Neural progenitor cell (in vitro differentiated cells): ENCODE data around the gene RBM39. TPM values are rescaled to one million over a fixed set of nuclear protein-coding genes. Genes with fewer than 3 reads are reported as not detected.

Experiments used
- DNase-seq: peaks from one replicate; pipeline ENCODE4 v3.0.0-alpha.2; 2016; ENCODE audit warnings: low spot score
- H2AFZ ChIP-seq: fragments of 200-600 bp; sonication (generic); replicated peaks from 2 replicates; pipeline ENCODE4 v1.6.1; 2016; ENCODE audit warnings: antibody characterized with exemption
- H3F3A ChIP-seq: fragments of 200-600 bp; sonication (generic); 2 replicates; pipeline ENCODE4 v1.6.1; 2016; ENCODE audit warnings: antibody characterized with exemption, low read depth
- H3K27ac ChIP-seq: fragments of 200-600 bp; sonication (generic); 2 replicates; pipeline ENCODE4 v1.5.1; 2016; ENCODE audit warnings: mild to moderate bottlenecking
- H3K27me3 ChIP-seq: fragments of 200-600 bp; sonication (generic); 2 replicates; pipeline ENCODE4 v1.6.1; 2016; ENCODE audit warnings: mild to moderate bottlenecking, moderate library complexity
- H3K36me3 ChIP-seq: fragments of 200-600 bp; sonication (generic); 2 replicates; pipeline ENCODE4 v1.5.1; 2016
- H3K4me1 ChIP-seq: fragments of 200-600 bp; sonication (generic); 2 replicates; pipeline ENCODE4 v1.6.1; 2016; ENCODE audit warnings: mixed run types
- H3K4me2 ChIP-seq: fragments of 200-600 bp; sonication (generic); 2 replicates; pipeline ENCODE4 v1.6.1; 2016
- H3K4me3 ChIP-seq: fragments of 200-600 bp; sonication (generic); 2 replicates; pipeline ENCODE4 v1.5.1; 2016
- H3K79me2 ChIP-seq: fragments of 200-600 bp; sonication (generic); 2 replicates; pipeline ENCODE4 v1.6.1; 2016; ENCODE audit warnings: low read depth
- H3K9ac ChIP-seq: fragments of 200-600 bp; sonication (generic); 2 replicates; pipeline ENCODE4 v1.6.1; 2016
- H3K9me3 ChIP-seq: fragments of 200-600 bp; sonication (generic); 2 replicates; pipeline ENCODE4 v1.5.1; 2016; ENCODE audit warnings: low read depth
- H4K20me1 ChIP-seq: fragments of 200-600 bp; sonication (generic); 2 replicates; pipeline ENCODE4 v1.6.1; 2016; ENCODE audit warnings: low read depth
- H3K27ac Mint-ChIP-seq: 3 replicates; pipeline ENCODE4 v1.8.0; 2021; ENCODE audit warnings: mixed read lengths
- H3K27me3 Mint-ChIP-seq: 2 replicates; pipeline ENCODE4 v1.8.0; 2022; ENCODE audit warnings: low read depth, mild to moderate bottlenecking, inconsistent platforms, moderate library complexity, mixed read lengths; ENCODE audit not compliant: insufficient read depth
- H3K36me3 Mint-ChIP-seq: 3 replicates; pipeline ENCODE4 v1.8.0; 2021; ENCODE audit warnings: mixed read lengths
- H3K4me1 Mint-ChIP-seq: 3 replicates; pipeline ENCODE4 v1.8.0; 2021; ENCODE audit warnings: mixed read lengths
- H3K4me3 Mint-ChIP-seq: 3 replicates; pipeline ENCODE4 v1.8.0; 2021; ENCODE audit warnings: mild to moderate bottlenecking, moderate library complexity, mixed read lengths
- H3K9me3 Mint-ChIP-seq: 3 replicates; pipeline ENCODE4 v1.8.0; 2020; ENCODE audit warnings: mixed read lengths
- CTCF ChIP-seq: fragments of 200-600 bp; sonication (generic); IDR thresholded peaks from 2 replicates; pipeline ENCODE4 v1.5.1; 2017; ENCODE audit warnings: antibody characterized with exemption, mild to moderate bottlenecking
- EZH2 ChIP-seq: fragments of 200-600 bp; sonication (generic); IDR thresholded peaks from 2 replicates; pipeline ENCODE4 v1.6.1; 2017; ENCODE audit warnings: antibody characterized with exemption, mild to moderate bottlenecking, moderate library complexity
- EZH2phosphoT487 ChIP-seq: fragments of 200-600 bp; sonication (generic); IDR thresholded peaks from 2 replicates; pipeline ENCODE4 v1.6.1; 2017; ENCODE audit warnings: antibody characterized with exemption
- total RNA-seq: library from RNA; depleted of rRNA; stranded (reverse); fragments of >200 nt; gene quantifications from 2 replicates; pipeline ENCODE4 v1.2.3, GENCODE V29; 2015; ENCODE audit warnings: low replicate concordance

The RBM39 gene
- total RNA-seq, 1 donor from 2014 or later = 555 TPM

DNA sequence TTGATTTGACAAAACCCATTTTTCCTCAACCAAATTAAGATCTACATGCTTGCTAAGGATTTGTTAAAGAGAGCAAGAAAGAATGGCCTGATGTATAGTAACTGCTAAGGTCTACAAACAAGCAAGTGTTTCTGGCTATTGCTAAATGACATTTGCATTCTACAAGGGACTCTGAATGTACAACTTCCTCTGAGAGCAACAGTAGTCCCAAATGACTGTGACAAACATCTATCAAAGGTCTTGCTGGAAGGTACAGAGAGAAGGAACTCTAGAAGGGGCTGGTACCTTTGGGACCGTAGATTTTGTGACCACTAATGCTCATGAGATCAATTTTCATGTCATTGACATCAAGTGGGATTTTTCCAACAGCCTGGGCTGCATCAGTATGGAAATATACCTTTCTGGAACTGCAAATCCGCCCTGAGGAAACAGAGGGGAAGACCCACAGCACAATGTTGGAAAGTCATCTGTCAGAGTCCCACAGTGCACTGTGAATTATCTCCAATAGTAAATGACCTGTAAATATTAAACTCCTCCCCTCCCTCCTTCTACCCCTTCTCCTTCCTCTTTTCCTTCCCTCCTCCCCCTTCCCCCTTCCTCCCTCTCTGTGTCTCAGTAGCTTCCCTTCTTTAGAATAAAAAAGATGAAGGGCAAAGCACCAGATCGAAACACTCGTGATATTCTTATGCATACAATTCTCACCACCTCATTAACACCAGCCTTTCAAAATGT is 61.4 kb downstream of the RBM39 start:
- Mint-ChIP-seq H3K36me3 (peaks cover 4% of the 10 kb centered on the region), H3K9me3 (no peaks in the 10 kb centered on the region), H3K4me1 (peaks cover 3% of the 10 kb centered on the region), H3K27ac (no peak overlapping the region), H3K27me3 (no peaks in the 10 kb centered on the region), H3K4me3 (no peak overlapping the region)
- DNase-seq = no peak
- TF ChIP-seq EZH2phosphoT487 = no peak
- no peak for TF ChIP-seq CTCF
- TF ChIP-seq EZH2 = no peak
- Histone ChIP-seq H4K20me1 (no peaks in the 10 kb centered on the region), H3K36me3 (no peaks in the 10 kb centered on the region), H3K27ac (no peak overlapping the region), H3F3A (no peaks in the 10 kb centered on the region), H3K4me2 (no peak overlapping the region), H3K4me3 (no peak overlapping the region), H3K9me3 (no peaks in the 10 kb centered on the region), H3K27me3 (no peaks in the 10 kb centered on the region), H2AFZ (no peak overlapping the region), H3K79me2 (no peaks in the 10 kb centered on the region), H3K4me1 (no peaks in the 10 kb centered on the region), H3K9ac (no peak overlapping the region)

- peak overlapping the region; percentile 66 for H3K27ac Mint-ChIP-seq
- Histone ChIP-seq H3K9me3 (no peaks in the 10 kb centered on the region), H3K36me3 (no peaks in the 10 kb centered on the region), H3F3A (no peaks in the 10 kb centered on the region), H3K4me2 (no peak overlapping the region), H3K9ac (no peak overlapping the region), H2AFZ (no peak overlapping the region), H3K4me3 (no peak overlapping the region), H3K27me3 (no peaks in the 10 kb centered on the region), H3K4me1 (no peaks in the 10 kb centered on the region), H3K27ac (no peak overlapping the region), H4K20me1 (no peaks in the 10 kb centered on the region), H3K79me2 (no peaks in the 10 kb centered on the region)
- no peak overlapping the region for H3K4me3 Mint-ChIP-seq
- H3K4me1 Mint-ChIP-seq = no peaks in the 10 kb centered on the region
- H3K9me3 Mint-ChIP-seq = no peaks in the 10 kb centered on the region
- DNase-seq = no peak
- no peaks in the 10 kb centered on the region for H3K27me3 Mint-ChIP-seq
- TF ChIP-seq EZH2 (no peak), EZH2phosphoT487 (no peak), CTCF (no peak)
- peaks cover 17% of the 10 kb centered on the region for H3K36me3 Mint-ChIP-seq
These were observed 67.1 kb downstream of the RBM39 start for GRCh38 chr20:35674921-35675320.

- TF ChIP-seq EZH2phosphoT487 = no peak
- no peak for TF ChIP-seq CTCF
- no peak for TF ChIP-seq EZH2
- no peak overlapping the region for H3K27ac Mint-ChIP-seq
- H3K27me3 ChIP-seq = no peaks in the 10 kb centered on the region
- peaks cover 20% of the 10 kb centered on the region for H3K36me3 Mint-ChIP-seq
- H3K4me1 ChIP-seq = no peaks in the 10 kb centered on the region
- no peak overlapping the region for H3K4me2 ChIP-seq
- DNase-seq = no peak
- no peaks in the 10 kb centered on the region for H3K79me2 ChIP-seq
- H3K27me3 Mint-ChIP-seq = no peaks in the 10 kb centered on the region
- no peak overlapping the region for H3K4me3 ChIP-seq
- no peaks in the 10 kb centered on the region for H3F3A ChIP-seq
- no peak overlapping the region for H3K27ac ChIP-seq
- no peak overlapping the region for H3K4me3 Mint-ChIP-seq
- no peaks in the 10 kb centered on the region for H3K9me3 ChIP-seq
- no peaks in the 10 kb centered on the region for H4K20me1 ChIP-seq
- H2AFZ ChIP-seq = no peak overlapping the region
- H3K9me3 Mint-ChIP-seq = no peaks in the 10 kb centered on the region
- H3K9ac ChIP-seq = no peak overlapping the region
- H3K36me3 ChIP-seq = no peaks in the 10 kb centered on the region
- no peaks in the 10 kb centered on the region for H3K4me1 Mint-ChIP-seq
These were observed 68.2 kb downstream of the RBM39 start for GRCh38 chr20:35673884-35674283.
